Activated CD4-positive, alpha-beta T cell treated with anti-CD3 and anti-CD28 coated beads, Interleukin-2, Interleukin-6, amounts not matched to agents 100 ng/mL and 50 ng/mL, durations not matched to agents 16 hours and 8 hours (primary cell): ENCODE data around the gene TPRG1.
A peak's percentile ranks its signal among the peaks of the same experiment; 100 is the strongest.

Source experiments
- DNase-seq: peaks from one replicate; pipeline ENCODE4 v3.0.0-alpha.2; 2020

Gene TPRG1

GRCh38 chr3:189363590-189364255 lies 192.0 kb downstream of the TPRG1 start:
- peak; percentile 13 for DNase-seq

- no peak for DNase-seq
Measured at GRCh38 chr3:189365609-189366564, 194.1 kb downstream of the TPRG1 start.

- DNase-seq, result no peak
Measured at GRCh38 chr3:189368384-189368783, 196.6 kb downstream of the TPRG1 start.

GRCh38 chr3:189369636-189370035 lies 197.9 kb downstream of the TPRG1 start:
- DNase-seq, result no peak

GRCh38 chr3:189372243-189372642 lies 200.5 kb downstream of the TPRG1 start:
- DNase-seq, result no peak
